ENCODE results near the gene CD28. TPM values are rescaled to one million over a fixed set of nuclear protein-coding genes. Genes with fewer than 3 reads are reported as not detected.

The CD28 gene
- total RNA-seq, 5 donors from 2014 or later (not counting 1 experiment from before 2014, with no cell fraction given), result 112 to 154 (median 151) TPM

GRCh38 chr2:203711399-203711798 lies 5.0 kb downstream of the CD28 start:
- ChIA-PET CTCF (interaction anchor here (0.6 to 1.3 kb wide), 5 partner anchors 9 to 1052 kb away, joined by 3 to 8 read pairs (median 5); no protein-coding TSS in a partner anchor), POLR2A (interaction anchor here (0.6 to 5.7 kb wide), 6 partner anchors 8 to 145 kb away, joined by 3 to 134 read pairs (median 5); no protein-coding TSS in a partner anchor)
- peak overlapping the region; percentile 0 to 75 for H3K4me3 ChIP-seq (ENCODE audit: control insufficient read depth in 1 of 2, extremely low read depth in 1 of 2, low read length in 1 of 2)
- Mint-ChIP-seq H3K36me3 (peaks cover 74% of the 10 kb centered on the region), H3K9me3 (no peaks in the 10 kb centered on the region), H3K4me3 (peak overlapping the region; percentile 83 to 98 (median 95)), H3K4me1 (peaks cover 69 to 70% (median 69%) of the 10 kb centered on the region in 3 donors), H3K27me3 (no peaks in the 10 kb centered on the region), H3K27ac (peak overlapping the region; percentile 96 to 100)
- DNase-seq, result no peak
- WGBS (ENCODE audit: insufficient coverage), result no CpG with 5 or more reads among the region's 3 CpGs
- peak overlapping the region; percentile 95 for H3K27ac ChIP-seq (ENCODE audit: low read length)
- peak in 2 of 4 experiments; percentile 10 to 15 for ATAC-seq (replicated peaks in 1 of 4)
- no peaks in the 10 kb centered on the region for H3K27me3 ChIP-seq (replicated peaks in 1 of 2; ENCODE audit: control insufficient read depth in 2 of 2, extremely low read depth in 1 of 2, insufficient read depth in 2 of 2, low read length in 1 of 2)
- peaks cover 38 to 46% of the 10 kb centered on the region in 2 experiments for H3K4me1 ChIP-seq (ENCODE audit: control insufficient read depth in 1 of 2, extremely low read depth in 1 of 2, insufficient read depth in 2 of 2, low read length in 2 of 2)
- H3K9me3 ChIP-seq, result no peaks in the 10 kb centered on the region
- H3K36me3 ChIP-seq (ENCODE audit: control insufficient read depth in 2 of 2, extremely low read depth in 1 of 2, insufficient read depth in 1 of 2, low read length in 1 of 2), result peaks cover 0 to 22% of the 10 kb centered on the region in 2 donors

- Mint-ChIP-seq H3K4me3 (peak overlapping the region; percentile 83 to 98 (median 95)), H3K9me3 (peaks cover 0 to 3% (median 0%) of the 10 kb centered on the region in 3 donors), H3K36me3 (peaks cover 73% of the 10 kb centered on the region), H3K4me1 (peaks cover 86 to 88% (median 87%) of the 10 kb centered on the region in 3 donors), H3K27ac (peak overlapping the region; percentile 96 to 100), H3K27me3 (no peaks in the 10 kb centered on the region)
- H3K4me3 ChIP-seq (ENCODE audit: control insufficient read depth in 1 of 2, extremely low read depth in 1 of 2, low read length in 1 of 2), result no peak overlapping the region
- peak overlapping the region; percentile 48 for H3K27ac ChIP-seq (ENCODE audit: low read length)
- ChIA-PET CTCF (interaction anchor here in 1 of 2 donors (0.7 to 1.5 kb wide), 3 partner anchors 24 to 31 kb away, joined by 3 read pairs; no protein-coding TSS in a partner anchor), POLR2A (interaction anchor here in 1 of 2 donors (0.7 kb wide), 2 partner anchors 42 to 99 kb away, joined by 3 to 4 read pairs; no protein-coding TSS in a partner anchor)
- DNase-seq, result no peak
- H3K9me3 ChIP-seq, result no peaks in the 10 kb centered on the region
- no CpG with 5 or more reads among the region's 1 CpG for WGBS (ENCODE audit: insufficient coverage)
- H3K27me3 ChIP-seq (replicated peaks in 1 of 2; ENCODE audit: control insufficient read depth in 2 of 2, extremely low read depth in 1 of 2, insufficient read depth in 2 of 2, low read length in 1 of 2), result no peaks in the 10 kb centered on the region
- no peak for ATAC-seq (replicated peaks in 1 of 4)
- H3K36me3 ChIP-seq (ENCODE audit: control insufficient read depth in 2 of 2, extremely low read depth in 1 of 2, insufficient read depth in 1 of 2, low read length in 1 of 2), result peaks cover 0 to 27% of the 10 kb centered on the region in 2 donors
- peaks cover 56 to 63% of the 10 kb centered on the region in 2 experiments for H3K4me1 ChIP-seq (ENCODE audit: control insufficient read depth in 1 of 2, extremely low read depth in 1 of 2, insufficient read depth in 2 of 2, low read length in 2 of 2)
Observed at GRCh38 chr2:203713381-203713780, 6.9 kb downstream of the CD28 start.

- H3K4me1 Mint-ChIP-seq, result peaks cover 93 to 96% (median 94%) of the 10 kb centered on the region in 3 donors
- peak overlapping the region; percentile 96 to 100 for H3K27ac Mint-ChIP-seq
- peaks cover 69% of the 10 kb centered on the region for H3K36me3 Mint-ChIP-seq
- Histone ChIP-seq H3K4me1 (ENCODE audit: control insufficient read depth in 1 of 2, extremely low read depth in 1 of 2, insufficient read depth in 2 of 2, low read length in 2 of 2) (peaks cover 56 to 68% of the 10 kb centered on the region in 2 experiments), H3K4me3 (ENCODE audit: control insufficient read depth in 1 of 2, extremely low read depth in 1 of 2, low read length in 1 of 2) (peak overlapping the region in 1 of 2 donors; percentile 18), H3K27ac (ENCODE audit: low read length) (peak overlapping the region; percentile 48), H3K36me3 (ENCODE audit: control insufficient read depth in 2 of 2, extremely low read depth in 1 of 2, insufficient read depth in 1 of 2, low read length in 1 of 2) (peaks cover 0 to 27% of the 10 kb centered on the region in 2 donors), H3K9me3 (no peaks in the 10 kb centered on the region), H3K27me3 (replicated peaks in 1 of 2; ENCODE audit: control insufficient read depth in 2 of 2, extremely low read depth in 1 of 2, insufficient read depth in 2 of 2, low read length in 1 of 2) (no peaks in the 10 kb centered on the region)
- DNase-seq (no peak), ATAC-seq (replicated peaks in 1 of 4) (no peak)
- ChIA-PET POLR2A (interaction anchor here in 1 of 2 donors (0.8 to 1.1 kb wide), 2 partner anchors 72 to 94 kb away, joined by 3 to 9 read pairs; no protein-coding TSS in a partner anchor), CTCF (interaction anchor here in 1 of 2 donors (0.7 to 1.0 kb wide), 3 partner anchors 27 to 98 kb away, joined by 3 read pairs; no protein-coding TSS in a partner anchor)
- peaks cover 0 to 3% (median under 1%) of the 10 kb centered on the region in 3 donors for H3K9me3 Mint-ChIP-seq
- no peaks in the 10 kb centered on the region for H3K27me3 Mint-ChIP-seq
- WGBS (ENCODE audit: insufficient coverage), result no CpG with 5 or more reads among the region's 3 CpGs
- peak overlapping the region; percentile 83 to 98 (median 95) for H3K4me3 Mint-ChIP-seq
Observed at GRCh38 chr2:203714112-203714511, 7.7 kb downstream of the CD28 start.

DNA sequence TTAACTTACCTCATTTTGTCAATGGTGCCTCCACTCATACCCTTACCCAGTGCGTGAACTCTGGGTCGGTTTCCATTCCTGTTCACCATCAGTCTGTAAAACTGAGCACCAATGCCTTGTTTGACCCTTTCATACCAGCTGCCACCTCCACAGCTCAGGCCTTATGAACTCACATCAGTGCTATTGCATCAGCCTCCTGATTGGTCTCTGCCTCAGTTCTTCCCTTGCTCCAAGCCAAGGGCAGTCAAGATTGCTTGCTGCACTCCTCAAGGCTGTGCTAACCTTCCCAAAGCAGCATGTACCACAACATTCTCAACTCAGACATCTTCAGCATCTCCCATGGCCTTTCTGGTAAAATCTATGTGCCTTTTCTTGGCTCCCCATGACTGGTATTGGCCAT lies 9.3 kb downstream of the CD28 start:
- no peaks in the 10 kb centered on the region for H3K27me3 Mint-ChIP-seq
- POLR2A ChIA-PET, result interaction anchor here (0.5 to 7.7 kb wide), 4 partner anchors 7 to 152 kb away, joined by 3 to 134 read pairs (median 6); partner anchors contain the start of gene CD28 (in 1 of the 2)
- H3K36me3 Mint-ChIP-seq, result peaks cover 59% of the 10 kb centered on the region
- Histone ChIP-seq H3K27me3 (replicated peaks in 1 of 2; ENCODE audit: control insufficient read depth in 2 of 2, extremely low read depth in 1 of 2, insufficient read depth in 2 of 2, low read length in 1 of 2) (no peaks in the 10 kb centered on the region), H3K9me3 (no peaks in the 10 kb centered on the region), H3K27ac (ENCODE audit: low read length) (peak overlapping the region; percentile 75), H3K4me3 (ENCODE audit: control insufficient read depth in 1 of 2, extremely low read depth in 1 of 2, low read length in 1 of 2) (peak overlapping the region in 1 of 2 donors; percentile 10), H3K4me1 (ENCODE audit: control insufficient read depth in 1 of 2, extremely low read depth in 1 of 2, insufficient read depth in 2 of 2, low read length in 2 of 2) (peaks cover 62 to 80% of the 10 kb centered on the region in 2 experiments), H3K36me3 (ENCODE audit: control insufficient read depth in 2 of 2, extremely low read depth in 1 of 2, insufficient read depth in 1 of 2, low read length in 1 of 2) (peaks cover 0 to 27% of the 10 kb centered on the region in 2 donors)
- CTCF ChIA-PET, result no interaction called here
- H3K4me1 Mint-ChIP-seq, result peaks cover 95 to 99% (median 98%) of the 10 kb centered on the region in 3 donors
- WGBS (ENCODE audit: insufficient coverage), result 42% methylated on average over 2 of the region's 2 CpGs
- H3K4me3 Mint-ChIP-seq, result peak overlapping the region; percentile 53 to 83 (median 62)
- H3K9me3 Mint-ChIP-seq, result peaks cover 2 to 4% (median 3%) of the 10 kb centered on the region in 3 donors
- DNase-seq, result no peak
- no peak for ATAC-seq (replicated peaks in 1 of 4)
- peak overlapping the region; percentile 98 to 99 for H3K27ac Mint-ChIP-seq

GRCh38 chr2:203718087-203718486 lies 11.6 kb downstream of the CD28 start:
- Mint-ChIP-seq H3K27me3 (no peaks in the 10 kb centered on the region), H3K9me3 (peaks cover 2 to 4% (median 3%) of the 10 kb centered on the region in 3 donors), H3K4me3 (peak overlapping the region; percentile 63 to 83 (median 73)), H3K36me3 (peaks cover 63% of the 10 kb centered on the region), H3K27ac (peak overlapping the region; percentile 98 to 99), H3K4me1 (peaks cover 96 to 99% (median 98%) of the 10 kb centered on the region in 3 donors)
- WGBS (ENCODE audit: insufficient coverage), result no CpG with 5 or more reads among the region's 3 CpGs
- Histone ChIP-seq H3K27me3 (replicated peaks in 1 of 2; ENCODE audit: control insufficient read depth in 2 of 2, extremely low read depth in 1 of 2, insufficient read depth in 2 of 2, low read length in 1 of 2) (no peaks in the 10 kb centered on the region), H3K27ac (ENCODE audit: low read length) (peak overlapping the region; percentile 75), H3K4me1 (ENCODE audit: control insufficient read depth in 1 of 2, extremely low read depth in 1 of 2, insufficient read depth in 2 of 2, low read length in 2 of 2) (peaks cover 70 to 88% of the 10 kb centered on the region in 2 experiments), H3K36me3 (ENCODE audit: control insufficient read depth in 2 of 2, extremely low read depth in 1 of 2, insufficient read depth in 1 of 2, low read length in 1 of 2) (peaks cover 0 to 14% of the 10 kb centered on the region in 2 donors), H3K9me3 (no peaks in the 10 kb centered on the region), H3K4me3 (ENCODE audit: control insufficient read depth in 1 of 2, extremely low read depth in 1 of 2, low read length in 1 of 2) (peak overlapping the region; percentile 2 to 17)
- ChIA-PET CTCF (interaction anchor here (1.1 to 7.0 kb wide), 6 partner anchors 10 to 96 kb away, joined by 3 to 53 read pairs (median 4); partner anchors contain the start of gene CD28 (in 1 of the 2)), POLR2A (interaction anchor here (0.5 to 7.7 kb wide), 8 partner anchors 9 to 150 kb away, joined by 3 to 134 read pairs (median 4); partner anchors contain the start of gene CD28 (in 2 of the 2))
- DNase-seq (peak in 32 of 35 experiments; percentile 14 to 71 (median 40)), ATAC-seq (replicated peaks in 1 of 4) (peak; percentile 47 to 56 (median 55))

All from T-cell (primary cell).